GM19025 (cell line): ENCODE data around the gene GYPC.
"Not testable (repeated sequence)": the region's sequence is repeated elsewhere in the genome, so short reads cannot be mapped to it uniquely, and the experiment has no call there.

Experiments used
- ATAC-seq: cut with Tn5 transposase; IDR thresholded peaks from one replicate; pipeline ENCODE4 v1.9.1; 2021; ENCODE audit warnings: mild to moderate bottlenecking, low read depth, moderate library complexity; ENCODE audit not compliant: unreplicated experiment

The GYPC gene

DNA sequence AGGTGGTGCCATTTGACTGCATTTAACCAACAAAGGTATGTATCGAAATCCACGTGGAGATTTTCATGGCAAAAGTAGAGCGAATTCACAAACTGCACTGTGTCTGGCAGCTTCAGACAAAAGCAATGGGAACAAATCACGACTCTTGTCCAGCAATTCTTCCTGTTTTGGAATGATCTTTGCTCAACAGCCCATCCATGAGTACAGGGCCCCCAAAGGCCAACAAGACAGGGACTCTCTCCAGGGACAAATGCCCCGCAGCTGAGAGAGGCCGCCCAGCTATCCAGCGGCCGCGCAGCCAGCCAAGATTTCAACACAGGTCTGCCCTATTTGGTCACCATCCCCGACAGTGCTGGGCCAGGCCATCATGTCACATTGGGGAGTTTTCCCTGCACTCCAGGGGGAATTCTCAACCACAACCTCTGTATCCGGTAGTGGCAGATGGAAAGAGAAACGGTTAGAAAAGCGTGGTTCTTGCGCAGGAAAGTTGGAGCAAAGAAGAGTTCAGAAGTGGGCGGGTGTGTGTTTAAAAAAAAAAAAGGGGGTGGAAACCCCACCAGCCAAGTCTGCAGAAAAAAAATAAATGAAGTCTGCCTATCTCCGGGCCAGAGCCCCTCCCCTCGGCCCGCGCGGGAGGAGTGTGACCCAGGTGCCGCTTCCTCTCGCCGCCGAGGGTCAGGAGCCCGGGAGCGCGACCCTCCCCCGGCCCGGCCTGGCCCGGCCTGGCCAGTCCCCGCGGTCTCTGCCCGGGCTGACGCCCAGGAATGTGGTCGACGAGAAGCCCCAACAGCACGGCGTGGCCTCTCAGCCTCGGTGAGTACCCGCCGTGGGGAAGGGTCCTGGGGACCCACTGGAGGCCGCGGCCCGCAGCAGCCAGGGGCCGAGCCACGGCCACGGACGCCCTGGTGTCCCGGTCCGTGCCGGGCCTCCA is at the start of gene GYPC:
Gene GYPC, plus strand, starts transcription at position 659 of the 931 bp plus-strand sequence. Its CDS starts 106 bp downstream, at position 765.
- peak; percentile 38 for ATAC-seq

- ATAC-seq = no peak
Observed at GRCh38 chr2:126614524-126615227, 41.3 kb upstream of the GYPC start.

DNA sequence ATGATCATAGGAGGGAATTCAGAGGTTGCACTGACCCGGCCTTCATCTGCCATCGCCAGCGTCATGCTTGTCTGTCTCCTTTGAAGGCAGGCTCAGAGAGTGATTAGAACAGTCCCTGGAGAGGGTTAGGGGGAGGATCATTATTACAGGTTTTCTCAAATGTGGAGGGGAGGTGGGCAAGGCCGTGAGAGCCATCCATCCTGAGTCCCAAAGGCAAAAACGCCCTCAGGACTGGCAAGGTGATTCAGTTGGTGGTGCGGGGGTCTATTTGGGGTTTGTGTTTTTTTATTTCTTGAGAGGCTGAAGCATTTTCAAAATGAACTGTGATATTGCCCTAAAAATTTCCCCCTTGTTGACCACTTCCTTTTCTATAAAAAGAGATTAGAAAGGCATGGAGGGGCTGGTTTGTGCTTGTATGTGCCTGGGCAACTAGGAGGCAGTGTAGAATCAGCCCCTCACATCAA is 39.3 kb upstream of the GYPC start:
- ATAC-seq = no peak

DNA sequence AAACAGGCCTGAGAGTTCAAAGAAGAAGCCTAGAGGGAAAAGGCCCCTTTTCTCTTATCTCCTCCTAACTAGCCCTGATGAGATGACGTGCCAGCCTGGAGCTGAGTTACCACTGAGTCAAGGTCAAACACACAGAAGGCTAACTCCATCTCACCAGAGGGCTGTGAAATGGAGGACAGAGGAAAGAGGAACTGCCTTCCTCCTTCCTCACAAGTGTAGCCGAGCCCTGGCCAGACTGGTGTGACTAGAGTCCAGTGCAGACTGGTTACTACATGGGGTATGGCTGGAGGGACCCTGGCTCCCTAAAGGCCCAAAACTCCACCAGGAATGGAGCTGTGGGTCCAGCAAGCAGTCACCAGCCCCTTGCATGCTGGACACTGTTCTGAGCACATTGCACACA is 35.7 kb upstream of the GYPC start:
- no peak for ATAC-seq

GRCh38 chr2:126623000-126623399 is 33.0 kb upstream of the GYPC start:
- no peak for ATAC-seq

GRCh38 chr2:126627643-126628042 is 28.3 kb upstream of the GYPC start:
- no peak for ATAC-seq

DNA sequence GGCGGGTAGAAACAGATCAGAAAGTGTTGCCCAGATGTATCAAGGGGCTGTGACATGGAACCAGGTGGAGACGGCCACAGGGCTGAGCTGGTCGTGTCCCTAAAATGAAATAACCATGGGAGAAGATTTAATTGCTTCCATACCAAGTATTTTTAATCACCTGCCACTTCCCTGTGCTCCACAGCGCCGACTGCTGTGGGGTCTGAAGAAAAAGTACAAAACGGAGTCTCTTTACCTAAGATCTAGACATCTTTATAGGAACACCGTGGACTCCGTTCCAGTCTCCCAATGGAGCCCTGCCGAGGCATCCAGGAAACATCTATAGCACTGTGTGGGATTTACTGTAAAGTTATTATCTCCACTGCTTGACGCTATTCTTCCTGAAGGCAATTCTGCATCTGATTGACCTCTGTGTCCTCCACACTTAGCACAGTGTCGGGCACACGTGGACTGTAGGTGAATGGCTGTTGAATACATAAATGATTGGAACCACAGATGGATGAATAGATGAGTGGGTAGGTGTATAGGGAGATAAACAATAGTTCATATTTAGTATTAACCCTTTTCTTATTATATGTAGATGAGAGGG is 21.6 kb upstream of the GYPC start:
- ATAC-seq = no peak

DNA sequence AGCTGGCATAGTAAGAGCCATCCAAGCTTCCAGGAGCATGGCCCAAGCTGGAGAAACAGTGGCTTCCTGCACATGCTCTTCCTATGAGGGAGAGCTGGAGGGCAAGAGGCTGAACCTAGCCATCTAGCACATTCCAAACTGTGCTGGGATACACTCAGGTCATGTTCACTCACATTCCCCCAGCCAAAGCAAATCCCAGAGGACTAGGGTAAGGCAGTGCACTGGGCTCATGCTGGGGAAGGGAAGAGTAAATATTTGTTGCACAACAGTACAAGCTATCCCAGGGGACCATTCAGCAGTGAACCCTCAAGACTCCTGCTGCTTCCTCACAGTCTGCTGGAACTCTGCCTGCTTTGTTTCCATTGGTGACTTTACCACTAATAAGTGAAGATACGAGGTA is 20.7 kb upstream of the GYPC start:
- no peak for ATAC-seq

GRCh38 chr2:126635736-126636135 is 20.2 kb upstream of the GYPC start:
- no peak for ATAC-seq

- ATAC-seq = no peak
Observed at GRCh38 chr2:126637386-126637785, 18.6 kb upstream of the GYPC start.

DNA sequence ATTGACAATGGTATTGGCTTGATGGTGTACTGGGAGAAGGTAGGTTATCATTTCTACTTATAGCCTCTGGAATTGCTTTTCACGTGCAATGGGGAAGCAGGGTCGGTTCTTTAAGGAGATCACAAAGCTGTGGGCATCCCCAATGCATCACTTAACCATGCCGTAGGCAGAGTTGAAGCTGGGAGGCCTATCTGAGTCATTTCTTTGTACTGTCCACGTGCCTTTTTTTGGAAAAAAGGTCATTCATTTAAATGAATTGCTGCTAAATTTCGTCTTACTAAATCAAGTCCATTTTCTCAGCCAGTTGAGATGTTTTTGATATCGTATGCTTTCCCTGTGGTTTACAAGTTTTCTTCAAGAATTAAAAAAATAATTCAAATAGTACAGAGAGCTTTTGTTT is 17.2 kb upstream of the GYPC start:
- no peak for ATAC-seq

DNA sequence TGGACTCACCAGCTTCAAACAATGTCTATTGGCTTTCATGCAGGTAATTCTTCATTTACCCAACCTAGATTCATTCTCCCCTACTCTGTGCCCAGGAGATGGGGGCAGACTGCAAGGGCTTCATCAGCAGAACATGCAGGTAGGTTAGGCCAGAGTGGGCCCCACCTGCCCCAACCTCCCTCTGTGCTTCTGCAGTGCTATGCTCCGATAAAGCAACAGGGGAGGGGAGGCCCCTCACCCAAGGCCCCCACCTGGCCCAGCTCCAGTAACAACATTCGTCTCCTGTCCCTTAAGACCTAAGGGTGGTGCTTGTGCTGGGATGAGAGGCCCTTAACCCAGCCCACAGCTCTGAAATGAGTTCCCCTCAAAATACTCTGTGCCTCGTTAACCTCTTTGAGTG is 16.7 kb upstream of the GYPC start:
- ATAC-seq = no peak

DNA sequence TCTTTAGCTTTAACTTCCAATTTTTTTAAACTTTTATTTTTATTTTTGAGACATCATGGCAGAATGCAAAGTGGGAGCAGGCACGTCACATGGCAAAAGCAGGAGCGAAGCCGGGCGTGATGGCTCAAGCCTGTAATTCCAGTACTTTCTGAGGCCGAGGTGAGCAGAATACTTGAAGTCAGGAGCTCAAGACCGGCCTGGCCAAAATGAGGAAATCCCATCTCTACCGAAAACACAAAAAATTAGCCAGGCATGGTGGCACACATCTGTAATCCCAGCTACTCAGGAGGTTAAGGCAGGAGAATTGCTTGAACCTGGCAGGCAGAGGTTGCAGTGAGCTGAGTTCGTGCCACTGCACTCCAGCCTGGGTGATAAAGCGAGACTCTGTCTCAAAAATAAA is 14.7 kb upstream of the GYPC start:
- not testable (repeated sequence) for ATAC-seq

DNA sequence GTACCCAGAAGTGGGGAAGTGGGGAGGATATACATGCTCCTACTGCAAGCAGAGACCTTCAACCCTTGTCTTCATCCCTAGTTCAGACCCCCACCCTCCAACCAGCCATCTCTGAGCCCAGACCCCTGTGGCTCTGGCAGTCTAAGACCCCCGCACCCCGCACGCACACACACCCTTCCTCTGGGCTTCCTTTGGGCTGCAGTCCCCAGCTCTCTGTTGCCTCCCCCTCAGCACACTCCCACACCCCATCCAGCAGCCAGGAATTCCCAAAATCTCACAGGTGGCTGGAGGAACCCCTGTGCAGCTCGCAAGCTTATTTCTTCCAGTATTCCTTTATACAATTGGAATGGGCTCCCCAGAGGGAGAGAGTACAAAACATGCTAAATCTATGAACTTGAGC is 13.9 kb upstream of the GYPC start:
- ATAC-seq = no peak

DNA sequence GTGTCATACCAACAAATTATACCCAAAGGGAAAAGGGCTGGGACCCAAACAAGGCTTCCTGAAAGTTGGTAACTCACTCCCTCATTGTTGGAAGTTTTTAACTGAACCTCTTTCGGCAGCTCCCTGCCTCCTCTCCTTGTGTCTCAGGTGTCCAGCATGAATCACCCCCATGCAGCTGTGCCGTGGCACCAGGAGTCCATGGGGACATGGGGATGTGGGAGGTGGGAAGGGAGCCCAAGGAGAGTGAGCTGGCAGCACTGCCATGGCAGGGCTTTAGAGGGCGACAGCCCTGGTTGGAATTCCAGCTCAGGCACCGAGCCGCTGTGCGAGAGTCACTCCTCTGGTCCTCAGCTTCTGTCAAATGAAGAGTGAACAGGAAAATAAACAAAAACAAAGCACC is 12.5 kb upstream of the GYPC start:
- no peak for ATAC-seq

- ATAC-seq = no peak
Observed at GRCh38 chr2:126643972-126644371, 12.0 kb upstream of the GYPC start.

DNA sequence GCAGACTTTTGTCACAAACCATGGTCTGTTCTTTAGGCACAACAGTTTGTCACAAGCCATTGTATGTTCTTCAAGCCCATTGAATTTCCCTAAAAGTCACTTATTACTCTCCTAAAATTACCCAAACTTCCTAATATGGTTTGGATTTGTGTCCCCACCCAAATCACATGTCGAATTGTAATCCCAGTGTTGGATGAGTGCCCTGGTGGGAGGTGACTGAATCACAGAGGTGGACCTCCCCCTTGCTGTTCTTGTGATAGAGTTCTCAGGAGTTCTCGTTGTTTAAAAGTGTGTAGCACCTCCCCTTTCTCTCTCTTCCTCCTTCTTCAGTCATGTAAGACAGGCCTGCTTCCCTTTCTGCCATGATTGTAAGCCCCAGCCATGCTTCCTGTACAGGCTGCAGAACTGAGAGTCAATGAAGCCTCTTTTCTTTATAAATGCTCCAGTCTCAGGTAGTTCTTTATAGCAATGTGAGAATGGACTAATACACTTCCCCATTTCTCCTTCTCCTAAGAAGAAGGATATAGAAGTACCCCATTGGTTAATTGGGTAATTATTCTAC is 11.2 kb upstream of the GYPC start:
- peak; percentile 61 for ATAC-seq

GRCh38 chr2:126645211-126645618 is 10.7 kb upstream of the GYPC start:
- peak; percentile 58 for ATAC-seq

GRCh38 chr2:126646026-126646425 is 9.9 kb upstream of the GYPC start:
- ATAC-seq = no peak

- ATAC-seq = not testable (repeated sequence)
Observed at GRCh38 chr2:126647714-126648344, 8.1 kb upstream of the GYPC start.
